Endothelial cell of umbilical vein (primary cell): ENCODE data around the gene SPRY1. TPM values are rescaled to one million over a fixed set of nuclear protein-coding genes. Genes with fewer than 3 reads are reported as not detected.

Experiments
- BruUV-seq: library from RNA; stranded (reverse); fragments of 400-500 nt; replicated peaks from 2 replicates; lab custom pipeline; 2021; lab: Mats Ljungman, UMichigan
- CTCF ChIA-PET: fragments of 300-600, 350-600 bp; sonication (Branson Sonifier 250); formaldehyde crosslinking; loops from one replicate; lab custom pipeline; 2021; ENCODE audit warnings: antibody characterized with exemption, inconsistent platforms; lab: Charles Lee
- POLR2A ChIA-PET: fragments of 300-600, 350-600 bp; sonication (Branson Sonifier 250); formaldehyde crosslinking; loops from one replicate; lab custom pipeline; 2021; ENCODE audit warnings: antibody characterized with exemption, inconsistent platforms; lab: Charles Lee
- DNase-seq: peaks from one replicate; pipeline ENCODE4 v3.0.0-alpha.2; 2011; ENCODE audit warnings: low read depth, low spot score
- FAIRE-seq: peaks from 2 replicates; lab custom pipeline; 2011; peaks lifted over from hg19 to GRCh38; lab: Jason Lieb, UNC
- H2AFZ ChIP-seq: 2 replicates; pipeline ENCODE4 v1.6.0; 2012; ENCODE audit warnings: low read depth, low read length, control low read depth, inconsistent platforms
- H3K27ac ChIP-seq: 2 replicates; pipeline ENCODE4 v1.5.1; 2011; ENCODE audit warnings: low read depth, mild to moderate bottlenecking, control low read depth, low read length, moderate library complexity; ENCODE audit not compliant: insufficient read depth
- H3K27me3 ChIP-seq, 2 experiments: 2 replicates each; pipeline versions ENCODE4 v1.6.0 to v1.6.1; 2011; ENCODE audit warnings: low read length in 2 of 2, mixed read lengths in 1 of 2; ENCODE audit not compliant: control insufficient read depth in 2 of 2, insufficient read depth in 2 of 2
- H3K36me3 ChIP-seq, 2 experiments: 2 replicates in 1 of 2; 3 replicates in 1 of 2; pipeline ENCODE4 v1.5.1; 2011; ENCODE audit warnings: low read length in 2 of 2, mild to moderate bottlenecking in 1 of 2, moderate library complexity in 1 of 2; ENCODE audit not compliant: control insufficient read depth in 2 of 2, insufficient read depth in 2 of 2; ENCODE audit errors: extremely low read depth in 1 of 2
- H3K4me1 ChIP-seq: 3 replicates; pipeline ENCODE4 v1.5.1; 2011; ENCODE audit warnings: mild to moderate bottlenecking, low read length; ENCODE audit not compliant: control insufficient read depth, insufficient read depth; ENCODE audit errors: extremely low read depth
- H3K4me2 ChIP-seq: 2 replicates; pipeline ENCODE4 v1.6.1; 2011; ENCODE audit warnings: low read length, control low read depth, mixed read lengths; ENCODE audit not compliant: insufficient read depth
- H3K4me3 ChIP-seq, 3 experiments: fragments of 200-600 bp in 1 of 3; sonication (generic), shearing (Covaris generic) in 1 of 3; replicated peaks in 1 of 3; 2 replicates each; pipeline ENCODE4 v1.5.1; 2011 to 2016; ENCODE audit warnings: control low read depth in 3 of 3, low read length in 3 of 3, mild to moderate bottlenecking in 2 of 3, inconsistent platforms in 1 of 3, low read depth in 1 of 3, moderate library complexity in 1 of 3; ENCODE audit not compliant: insufficient read depth in 1 of 3
- H3K79me2 ChIP-seq: 2 replicates; pipeline ENCODE4 v1.6.0; 2012; ENCODE audit warnings: low read length, inconsistent platforms; ENCODE audit not compliant: control insufficient read depth, insufficient read depth
- H3K9ac ChIP-seq: replicated peaks from 2 replicates; pipeline ENCODE3; 2011; ENCODE audit warnings: low read length, control low read depth; ENCODE audit not compliant: insufficient read depth; ENCODE audit errors: extremely low read depth
- H3K9me1 ChIP-seq: replicated peaks from 3 replicates; pipeline ENCODE4 v1.6.0; 2011; ENCODE audit warnings: mild to moderate bottlenecking, low read length; ENCODE audit not compliant: control insufficient read depth, insufficient read depth; ENCODE audit errors: extremely low read depth
- H3K9me3 ChIP-seq: replicated peaks from 2 replicates; pipeline ENCODE4 v1.5.1; 2012; ENCODE audit warnings: low read length, inconsistent platforms; ENCODE audit not compliant: control insufficient read depth, insufficient read depth
- H4K20me1 ChIP-seq: replicated peaks from 2 replicates; pipeline ENCODE3; 2011; ENCODE audit warnings: mild to moderate bottlenecking, low read length; ENCODE audit not compliant: control insufficient read depth, insufficient read depth; ENCODE audit errors: extremely low read depth
- CTCF ChIP-seq, 2 donors: IDR thresholded peaks; 1 replicate in 1 of 2; 2 replicates in 1 of 2; pipeline ENCODE4 v1.5.1; 2011; ENCODE audit warnings: low read length in 2 of 2, mild to moderate bottlenecking in 2 of 2, moderate library complexity in 2 of 2, control low read depth in 1 of 2, inconsistent platforms in 1 of 2, low read depth in 1 of 2; ENCODE audit not compliant: insufficient read depth in 1 of 2; ENCODE audit errors: extremely low read depth in 1 of 2
- EZH2 ChIP-seq: IDR thresholded peaks from 2 replicates; pipeline ENCODE4 v1.6.1; 2012; ENCODE audit warnings: borderline replicate concordance, low read depth, mild to moderate bottlenecking, moderate library complexity, low read length, inconsistent platforms; ENCODE audit not compliant: severe bottlenecking
- FOS ChIP-seq: IDR thresholded peaks from 2 replicates; pipeline ENCODE4 v1.6.1; 2011; ENCODE audit warnings: mild to moderate bottlenecking, low read length, moderate library complexity, borderline replicate concordance; ENCODE audit not compliant: insufficient read depth
- GATA2 ChIP-seq: IDR thresholded peaks from 2 replicates; pipeline ENCODE4 v1.7.0; 2011; ENCODE audit warnings: low read depth, mild to moderate bottlenecking, moderate library complexity, mixed read lengths, low read length; ENCODE audit not compliant: insufficient read length, insufficient read depth
- JUN ChIP-seq: IDR thresholded peaks from 2 replicates; pipeline ENCODE4 v1.6.1; 2011; ENCODE audit warnings: borderline replicate concordance, low read depth; ENCODE audit not compliant: insufficient read length, insufficient read depth
- MAX ChIP-seq: IDR thresholded peaks from 2 replicates; pipeline ENCODE4 v1.6.1; 2011; ENCODE audit not compliant: insufficient read depth, insufficient read length
- MYC ChIP-seq: IDR thresholded peaks from one replicate; pipeline ENCODE4 v1.6.1; 2011; ENCODE audit warnings: mild to moderate bottlenecking, low read depth, low read length
- POLR2A ChIP-seq: IDR thresholded peaks from 2 replicates; pipeline ENCODE4 v1.6.1; 2012; ENCODE audit warnings: low read depth, mild to moderate bottlenecking, control low read depth, low read length
- POLR2AphosphoS5 ChIP-seq: IDR thresholded peaks from 2 replicates; pipeline ENCODE4 v1.6.1; 2012; ENCODE audit warnings: low read depth, mild to moderate bottlenecking, control low read depth, low read length, moderate library complexity; ENCODE audit not compliant: insufficient read depth
- dilution Hi-C: fragments of 300-500 bp; cut with MboI; formaldehyde crosslinking; loops from one replicate; pipeline ENCODE4 v1.15.0; 2019; ENCODE audit warnings: low sequenced_read_pairs; ENCODE audit not compliant: extremely low pct_ligation_motif_present
- intact Hi-C: fragments of 100-400 bp; cut with micrococcal nuclease; formaldehyde crosslinking; loops from one replicate; pipeline ENCODE4 v1.10.0; 2022
- polyA plus RNA-seq, 4 experiments: library from polyadenylated mRNA; depleted of rRNA in 3 of 4; stranded (reverse) in 3 of 4; unstranded in 1 of 4; fragments of >200 nt; gene quantifications; 2 replicates each; pipeline versions ENCODE4 v1.2.1 to v1.2.3, GENCODE V29; 2011 to 2012; ENCODE audit warnings: missing spikeins in 1 of 4
- total RNA-seq: library from RNA; stranded (reverse); gene quantifications from 2 replicates; pipeline ENCODE4 v1.2.3, GENCODE V29; 2021

The SPRY1 gene
- total and polyA plus RNA-seq, 2 donors (not counting 3 experiments of a cell fraction or from before 2014, with no cell fraction given): 14.1 to 43.7 TPM

GRCh38 chr4:123363729-123364128 lies 32.9 kb upstream of the SPRY1 start:
- Histone ChIP-seq H3K79me2 (no peaks in the 10 kb centered on the region), H3K36me3 (no peaks in the 10 kb centered on the region), H3K4me2 (no peak overlapping the region), H3K4me3 (no peak overlapping the region), H3K27me3 (no peaks in the 10 kb centered on the region), H3K4me1 (peaks cover 24% of the 10 kb centered on the region), H4K20me1 (no peaks in the 10 kb centered on the region), H3K9me3 (no peaks in the 10 kb centered on the region), H3K9me1 (no peaks in the 10 kb centered on the region), H2AFZ (no peak overlapping the region), H3K27ac (no peak overlapping the region), H3K9ac (no peak overlapping the region)
- DNase-seq: no peak
- CTCF ChIA-PET: no interaction called here
- POLR2A ChIA-PET: no interaction called here
- intact Hi-C loops: no loop called here
- no TSS peak for BruUV-seq
- FAIRE-seq: no peak
- TF ChIP-seq MAX (no peak), FOS (no peak), JUN (no peak), POLR2AphosphoS5 (no peak), MYC (no peak), GATA2 (no peak), POLR2A (no peak), CTCF (IDR thresholded peaks at IDR 0.05; ENCODE audit: extremely low read depth in 1 of 2, insufficient read depth in 1 of 2, low read depth in 1 of 2, low read length in 2 of 2) (no peak), EZH2 (no peak)
- dilution Hi-C loops: no loop called here
